Measurements from ENCODE around the gene MAGEE2.
"Not testable (repeated sequence)": the region's sequence is repeated elsewhere in the genome, so short reads cannot be mapped to it uniquely, and the experiment has no call there.

The MAGEE2 gene, protein sequence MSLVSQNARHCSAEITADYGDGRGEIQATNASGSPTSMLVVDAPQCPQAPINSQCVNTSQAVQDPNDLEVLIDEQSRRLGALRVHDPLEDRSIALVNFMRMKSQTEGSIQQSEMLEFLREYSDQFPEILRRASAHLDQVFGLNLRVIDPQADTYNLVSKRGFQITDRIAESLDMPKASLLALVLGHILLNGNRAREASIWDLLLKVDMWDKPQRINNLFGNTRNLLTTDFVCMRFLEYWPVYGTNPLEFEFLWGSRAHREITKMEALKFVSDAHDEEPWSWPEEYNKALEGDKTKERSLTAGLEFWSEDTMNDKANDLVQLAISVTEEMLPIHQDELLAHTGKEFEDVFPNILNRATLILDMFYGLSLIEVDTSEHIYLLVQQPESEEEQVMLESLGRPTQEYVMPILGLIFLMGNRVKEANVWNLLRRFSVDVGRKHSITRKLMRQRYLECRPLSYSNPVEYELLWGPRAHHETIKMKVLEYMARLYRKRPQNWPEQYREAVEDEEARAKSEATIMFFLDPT

DNA sequence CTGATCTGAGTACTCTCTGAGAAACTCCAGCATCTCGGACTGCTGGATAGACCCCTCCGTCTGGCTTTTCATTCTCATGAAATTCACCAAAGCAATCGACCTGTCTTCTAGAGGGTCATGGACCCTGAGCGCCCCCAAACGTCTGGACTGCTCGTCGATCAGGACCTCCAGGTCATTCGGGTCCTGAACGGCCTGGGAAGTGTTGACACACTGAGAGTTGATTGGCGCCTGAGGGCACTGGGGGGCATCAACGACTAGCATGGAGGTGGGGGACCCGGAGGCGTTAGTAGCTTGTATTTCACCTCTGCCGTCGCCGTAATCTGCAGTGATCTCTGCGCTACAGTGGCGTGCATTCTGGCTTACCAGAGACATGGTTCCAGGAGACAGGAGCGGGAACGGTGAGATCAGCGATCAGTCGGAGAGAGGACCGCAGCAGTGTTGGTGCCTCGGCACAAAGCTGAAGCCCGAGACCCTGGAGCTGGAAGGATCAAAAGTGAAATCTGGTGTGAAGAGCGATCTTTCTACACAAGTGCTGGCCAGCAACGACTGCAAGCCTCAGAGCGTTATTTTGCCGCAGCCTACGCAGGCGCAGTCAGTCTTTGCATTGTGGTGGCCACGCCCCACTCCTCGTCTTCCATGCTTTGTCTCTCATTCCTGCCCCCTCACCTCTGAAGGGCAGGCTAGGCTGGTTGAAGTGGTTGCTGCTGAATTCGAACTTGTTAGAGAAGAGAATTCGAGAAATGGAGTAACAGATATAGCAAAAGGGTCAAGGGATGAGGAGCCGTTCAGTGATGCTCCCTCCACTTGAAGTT, at the start of gene MAGEE2:
TSS of gene MAGEE2 (minus strand) at position 575 of the 812 bp plus-strand sequence. CDS start at position 372, 203 bp downstream.
- DNase-seq = no peak

DNA sequence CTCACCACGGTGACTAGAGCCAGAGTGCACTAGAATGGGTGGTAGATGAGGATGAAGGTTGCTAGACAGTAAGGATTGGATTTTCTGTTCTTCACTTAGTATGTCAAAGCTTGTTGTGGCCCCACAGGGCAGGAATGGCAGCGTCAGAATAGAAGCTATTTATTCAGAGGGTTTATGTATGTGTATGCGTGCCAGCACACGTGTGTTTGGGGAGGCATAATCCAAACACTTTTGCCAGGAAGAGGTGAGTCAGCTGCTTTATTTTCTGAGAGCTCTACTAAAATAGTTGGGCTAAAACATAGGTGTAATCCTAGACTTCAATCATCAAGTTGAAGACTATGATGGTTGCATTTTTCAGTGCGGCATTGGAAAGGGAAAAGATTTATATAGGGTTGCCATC, 1.2 kb upstream of the MAGEE2 start:
- DNase-seq = no peak

DNA sequence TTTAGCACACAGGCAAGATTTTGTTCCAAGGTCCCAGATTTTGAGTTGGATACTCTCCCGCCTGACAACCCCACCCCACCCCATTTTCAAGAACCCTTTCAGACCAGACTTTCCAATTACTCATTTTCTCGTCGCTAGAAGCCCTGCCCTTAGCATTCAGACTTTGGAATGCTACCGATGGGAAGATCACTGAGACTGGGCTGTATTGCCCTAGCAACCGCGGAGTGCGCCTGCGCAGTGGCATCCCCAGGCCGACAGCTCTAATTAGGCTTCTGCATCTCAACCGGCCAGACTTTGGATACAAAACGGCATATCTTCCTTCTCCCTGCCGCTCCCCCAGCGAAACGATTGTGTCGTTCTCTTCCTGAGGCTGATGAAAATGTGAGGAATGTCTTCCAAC, 3.4 kb downstream of the MAGEE2 start:
- no peak for DNase-seq

DNA sequence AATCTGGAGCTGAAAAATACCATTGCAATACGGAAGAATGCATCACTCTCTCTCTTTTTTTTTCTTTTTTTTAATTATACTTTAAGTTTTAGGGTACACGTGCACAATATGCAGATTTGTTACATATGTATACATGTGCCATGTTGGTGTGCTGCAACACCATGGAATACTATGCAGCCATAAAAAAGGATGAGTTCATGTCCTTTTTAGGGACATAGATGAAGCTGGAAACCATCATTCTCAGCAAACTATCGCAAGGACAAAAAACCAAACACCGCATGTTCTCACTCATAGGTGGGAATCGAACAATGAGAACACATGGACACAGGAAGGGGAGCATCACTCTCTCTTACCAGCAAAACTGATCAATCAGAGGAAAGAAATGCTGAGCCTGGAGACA, 17.0 kb downstream of the MAGEE2 start:
- not testable (repeated sequence) for DNase-seq

DNA sequence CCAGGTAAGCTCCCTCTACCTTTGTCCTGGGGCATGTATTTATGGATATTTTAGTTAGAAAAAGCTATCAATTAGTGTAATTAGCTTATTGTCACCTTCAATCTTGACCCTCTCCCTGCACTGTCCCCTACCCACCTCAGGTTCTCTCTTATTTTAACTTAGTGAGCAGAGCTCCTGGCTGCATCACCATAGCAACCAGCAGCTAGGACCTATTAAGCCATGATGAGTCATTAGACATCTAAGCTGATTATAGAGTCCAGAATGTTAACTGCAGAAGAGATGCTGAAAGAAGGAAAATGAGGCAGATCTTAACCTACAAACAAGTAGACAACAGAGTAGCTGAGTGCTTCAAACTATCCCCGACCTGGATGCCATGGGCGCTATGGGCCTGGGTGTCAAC, 36.6 kb downstream of the MAGEE2 start:
- no peak for DNase-seq

DNA sequence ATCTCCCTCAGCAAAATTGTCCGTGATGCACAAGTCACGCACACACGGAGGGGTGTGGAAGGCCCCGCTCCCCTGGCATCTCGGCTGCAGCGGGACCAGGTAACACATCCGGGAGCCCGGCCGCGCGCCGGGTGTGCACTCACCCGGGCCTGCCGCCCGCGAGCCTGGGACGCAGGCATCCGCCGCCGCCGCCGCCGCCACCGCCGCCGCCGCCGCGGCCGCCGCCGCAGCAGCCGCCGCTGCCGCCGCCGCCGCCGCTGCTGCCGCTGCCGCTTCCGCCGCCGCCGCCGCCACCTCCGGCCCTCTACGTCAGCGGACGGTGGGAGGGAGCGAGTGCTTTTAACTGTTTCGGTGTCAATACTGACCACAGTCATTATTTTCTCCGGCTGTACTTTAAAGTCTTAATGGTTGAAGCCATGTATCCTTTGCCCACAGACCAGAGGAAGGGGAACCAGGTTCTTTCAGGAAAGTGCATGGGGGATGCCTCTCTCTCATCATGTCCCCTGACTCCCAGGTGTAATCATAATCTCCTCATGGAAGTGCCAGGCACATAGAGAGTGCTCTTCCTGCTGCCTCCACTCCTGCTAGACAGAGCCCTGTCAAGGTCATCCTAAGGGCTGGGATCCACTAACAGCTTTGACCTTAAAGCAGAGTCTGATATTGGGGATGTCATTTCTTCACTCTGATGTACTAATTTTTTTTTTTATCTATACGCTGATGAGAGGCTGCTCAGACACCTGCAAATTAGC, 38.0 kb downstream of the MAGEE2 start:
- DNase-seq = no peak
